ENCODE measurements around the gene UBP1. TPM values are rescaled to one million over a fixed set of nuclear protein-coding genes. Genes with fewer than 3 reads are reported as not detected.

UBP1 gene
- total RNA-seq, 1 donor from 2014 or later = 74.1 TPM

DNA sequence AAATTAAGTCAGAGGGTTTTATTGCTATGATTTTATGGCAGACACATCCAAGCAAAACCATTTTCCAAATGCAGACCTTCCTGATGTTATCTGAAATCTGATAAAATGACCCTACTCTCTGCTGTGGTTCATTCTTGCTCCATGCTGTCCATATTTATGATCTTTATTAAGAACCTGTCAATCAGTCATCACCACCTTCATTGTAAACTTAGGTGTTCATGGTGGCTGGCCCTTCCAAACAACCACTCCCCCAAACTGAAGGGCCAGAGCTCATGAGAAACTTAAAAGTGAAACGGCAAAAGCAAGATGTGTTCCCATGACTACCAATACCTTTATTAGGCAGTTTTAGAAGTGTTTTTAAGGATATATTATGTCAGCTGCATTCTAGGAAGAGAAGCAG, 53.6 kb downstream of the UBP1 start:
- Histone ChIP-seq H3K36me3 (peaks cover 10% of the 10 kb centered on the region), H3K4me2 (no peak overlapping the region), H3K4me1 (no peaks in the 10 kb centered on the region), H3K4me3 (no peak overlapping the region), H3K27me3 (no peaks in the 10 kb centered on the region), H3K9ac (no peak overlapping the region), H3F3A (ENCODE audit: low read depth) (no peaks in the 10 kb centered on the region), H4K20me1 (ENCODE audit: low read depth) (no peaks in the 10 kb centered on the region), H3K9me3 (ENCODE audit: low read depth) (no peaks in the 10 kb centered on the region), H2AFZ (replicated peaks) (no peak overlapping the region), H3K79me2 (ENCODE audit: low read depth) (no peaks in the 10 kb centered on the region), H3K27ac (no peak overlapping the region)
- no peak overlapping the region for H3K27ac Mint-ChIP-seq
- no peaks in the 10 kb centered on the region for H3K9me3 Mint-ChIP-seq
- peaks cover 24% of the 10 kb centered on the region for H3K36me3 Mint-ChIP-seq
- no peaks in the 10 kb centered on the region for H3K27me3 Mint-ChIP-seq (ENCODE audit: insufficient read depth, low read depth)
- H3K4me3 Mint-ChIP-seq = no peak overlapping the region
- peaks cover 6% of the 10 kb centered on the region for H3K4me1 Mint-ChIP-seq
- DNase-seq (ENCODE audit: low spot score) = no peak
- TF ChIP-seq, protein P1, sequence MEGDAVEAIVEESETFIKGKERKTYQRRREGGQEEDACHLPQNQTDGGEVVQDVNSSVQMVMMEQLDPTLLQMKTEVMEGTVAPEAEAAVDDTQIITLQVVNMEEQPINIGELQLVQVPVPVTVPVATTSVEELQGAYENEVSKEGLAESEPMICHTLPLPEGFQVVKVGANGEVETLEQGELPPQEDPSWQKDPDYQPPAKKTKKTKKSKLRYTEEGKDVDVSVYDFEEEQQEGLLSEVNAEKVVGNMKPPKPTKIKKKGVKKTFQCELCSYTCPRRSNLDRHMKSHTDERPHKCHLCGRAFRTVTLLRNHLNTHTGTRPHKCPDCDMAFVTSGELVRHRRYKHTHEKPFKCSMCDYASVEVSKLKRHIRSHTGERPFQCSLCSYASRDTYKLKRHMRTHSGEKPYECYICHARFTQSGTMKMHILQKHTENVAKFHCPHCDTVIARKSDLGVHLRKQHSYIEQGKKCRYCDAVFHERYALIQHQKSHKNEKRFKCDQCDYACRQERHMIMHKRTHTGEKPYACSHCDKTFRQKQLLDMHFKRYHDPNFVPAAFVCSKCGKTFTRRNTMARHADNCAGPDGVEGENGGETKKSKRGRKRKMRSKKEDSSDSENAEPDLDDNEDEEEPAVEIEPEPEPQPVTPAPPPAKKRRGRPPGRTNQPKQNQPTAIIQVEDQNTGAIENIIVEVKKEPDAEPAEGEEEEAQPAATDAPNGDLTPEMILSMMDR (IDR thresholded peaks at IDR 0.05) = no peak
- TF ChIP-seq EZH2 (IDR thresholded peaks at IDR 0.05) (no peak), EZH2phosphoT487 (IDR thresholded peaks at IDR 0.05) (no peak)

DNA sequence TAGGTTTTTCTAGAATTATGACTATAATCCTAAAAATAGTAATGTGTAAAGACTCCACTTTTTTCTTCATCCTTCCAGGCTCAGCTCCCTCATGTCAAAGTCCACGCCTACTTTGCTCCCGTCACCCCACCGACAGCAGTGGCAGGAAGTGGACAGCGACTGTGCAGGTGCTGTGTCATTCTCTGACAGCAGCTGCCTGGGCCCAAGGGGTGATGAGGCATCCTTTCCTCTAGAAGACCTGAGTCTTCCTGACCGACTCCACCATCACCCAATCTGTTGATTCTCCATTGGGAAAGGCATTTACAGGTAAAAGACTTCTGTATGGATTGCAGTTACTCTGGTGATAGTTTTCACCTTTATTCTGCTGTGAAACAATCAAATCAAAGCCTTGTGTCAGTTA, 54.8 kb downstream of the UBP1 start:
- Mint-ChIP-seq H3K4me1 (peaks cover 6% of the 10 kb centered on the region), H3K9me3 (no peaks in the 10 kb centered on the region)

GRCh38 chr3:33383951-33384350, 56.3 kb downstream of the UBP1 start:
- H3K36me3 Mint-ChIP-seq = peaks cover 14% of the 10 kb centered on the region
- H3K36me3 ChIP-seq = peaks cover 8% of the 10 kb centered on the region
- H3K79me2 ChIP-seq (ENCODE audit: low read depth) = no peaks in the 10 kb centered on the region

More for the DNA sequence above, 54.8 kb downstream of the UBP1 start:
- Histone ChIP-seq H3F3A (ENCODE audit: low read depth) (peaks cover 6% of the 10 kb centered on the region), H3K27ac (no peak overlapping the region), H3K9me3 (ENCODE audit: low read depth) (no peaks in the 10 kb centered on the region), H3K4me2 (no peak overlapping the region), H3K79me2 (ENCODE audit: low read depth) (no peaks in the 10 kb centered on the region), H4K20me1 (ENCODE audit: low read depth) (no peaks in the 10 kb centered on the region), H2AFZ (replicated peaks) (no peak overlapping the region), H3K27me3 (no peaks in the 10 kb centered on the region), H3K36me3 (peaks cover 10% of the 10 kb centered on the region), H3K4me1 (no peaks in the 10 kb centered on the region), H3K9ac (no peak overlapping the region), H3K4me3 (no peak overlapping the region)
- H3K27ac Mint-ChIP-seq = no peak overlapping the region
- TF ChIP-seq EZH2 (IDR thresholded peaks at IDR 0.05) (no peak), EZH2phosphoT487 (IDR thresholded peaks at IDR 0.05) (no peak)
- TF ChIP-seq, protein P1 (IDR thresholded peaks at IDR 0.05) = no peak
- H3K27me3 Mint-ChIP-seq (ENCODE audit: insufficient read depth, low read depth) = no peaks in the 10 kb centered on the region
- no peak for DNase-seq (ENCODE audit: low spot score)
- H3K4me3 Mint-ChIP-seq = no peak overlapping the region
- peaks cover 19% of the 10 kb centered on the region for H3K36me3 Mint-ChIP-seq

More at GRCh38 chr3:33383951-33384350, 56.3 kb downstream of the UBP1 start:
- no peak for TF ChIP-seq EZH2 (IDR thresholded peaks at IDR 0.05)
- no peak for TF ChIP-seq EZH2phosphoT487 (IDR thresholded peaks at IDR 0.05)
- TF ChIP-seq, protein P1 (IDR thresholded peaks at IDR 0.05) = no peak
- no peaks in the 10 kb centered on the region for H3K9me3 ChIP-seq (ENCODE audit: low read depth)
- H3K4me3 Mint-ChIP-seq = no peak overlapping the region
- no peak overlapping the region for H2AFZ ChIP-seq (replicated peaks)
- peak overlapping the region; percentile 29 for H3K27ac Mint-ChIP-seq
- no peaks in the 10 kb centered on the region for H3K27me3 ChIP-seq
- no peak for DNase-seq (ENCODE audit: low spot score)
- no peak overlapping the region for H3K9ac ChIP-seq
- H3K4me2 ChIP-seq = no peak overlapping the region
- no peak overlapping the region for H3K27ac ChIP-seq
- H3K4me1 Mint-ChIP-seq = peaks cover 6% of the 10 kb centered on the region
- peaks cover 6% of the 10 kb centered on the region for H3F3A ChIP-seq (ENCODE audit: low read depth)
- no peaks in the 10 kb centered on the region for H4K20me1 ChIP-seq (ENCODE audit: low read depth)
- peaks cover 2% of the 10 kb centered on the region for H3K27me3 Mint-ChIP-seq (ENCODE audit: insufficient read depth, low read depth)
- no peaks in the 10 kb centered on the region for H3K4me1 ChIP-seq
- no peak overlapping the region for H3K4me3 ChIP-seq
- H3K9me3 Mint-ChIP-seq = no peaks in the 10 kb centered on the region
